Parathyroid adenoma (tissue), 2 donors: ENCODE measurements around the gene EPHA1.

Experiments
- H2AFZ ChIP-seq: fragments of 300-600 bp; sonication (generic); one replicate; pipeline ENCODE4 v1.7.0; 2017; ENCODE audit warnings: antibody characterized with exemption, mild to moderate bottlenecking
- H3K27ac ChIP-seq: fragments of 300-600 bp; sonication (generic); one replicate; pipeline ENCODE4 v1.7.0; 2017
- H3K27me3 ChIP-seq: fragments of 300-600 bp; sonication (generic); one replicate; pipeline ENCODE4 v1.7.0; 2017; ENCODE audit warnings: low read length; ENCODE audit not compliant: control insufficient read depth, insufficient read depth
- H3K36me3 ChIP-seq: fragments of 300-600 bp; sonication (generic); one replicate; pipeline ENCODE4 v1.7.0; 2017; ENCODE audit warnings: low read length; ENCODE audit not compliant: control insufficient read depth, insufficient read depth
- H3K4me1 ChIP-seq: fragments of 300-600 bp; sonication (generic); one replicate; pipeline ENCODE4 v1.7.0; 2017; ENCODE audit warnings: control low read depth
- H3K4me2 ChIP-seq: fragments of 300-600 bp; sonication (generic); one replicate; pipeline ENCODE4 v1.7.0; 2017; ENCODE audit warnings: low read length
- H3K4me3 ChIP-seq: fragments of 300-600 bp; sonication (generic); one replicate; pipeline ENCODE4 v1.7.0; 2017; ENCODE audit warnings: low read depth, low read length
- H3K79me2 ChIP-seq: fragments of 300-600 bp; sonication (generic); one replicate; pipeline ENCODE4 v1.7.0; 2017; ENCODE audit warnings: control low read depth
- H3K9ac ChIP-seq: fragments of 300-600 bp; sonication (generic); one replicate; pipeline ENCODE4 v1.7.0; 2017; ENCODE audit warnings: mild to moderate bottlenecking
- H3K9me3 ChIP-seq: fragments of 300-600 bp; sonication (generic); one replicate; pipeline ENCODE4 v1.7.0; 2017; ENCODE audit warnings: low read length; ENCODE audit not compliant: control insufficient read depth
- CTCF ChIP-seq: fragments of 300-600 bp; sonication (generic); IDR thresholded peaks from one replicate; pipeline ENCODE4 v1.7.0; 2017; ENCODE audit warnings: antibody characterized with exemption, mild to moderate bottlenecking
- donor health status: primary hyperparathyroidism.

The EPHA1 gene

GRCh38 chr7:143443153-143443552, 34.5 kb upstream of the EPHA1 start, which contains the start of gene TAS2R60:
Gene TAS2R60 (plus strand): TSS chr7:143443453. CDS start chr7:143443453, 0 bp downstream.
- H3K4me1 ChIP-seq: no peaks in the 10 kb centered on the region
- no peaks in the 10 kb centered on the region for H3K27me3 ChIP-seq
- H3K4me3 ChIP-seq: no peak within 1 kb of the TSS
- no peak within 1 kb of the TSS for H3K27ac ChIP-seq
- H3K9ac ChIP-seq: no peak within 1 kb of the TSS
- no peaks in the 10 kb centered on the region for H3K36me3 ChIP-seq
- no peaks in the 10 kb centered on the region for H3K79me2 ChIP-seq
- H2AFZ ChIP-seq: no peak within 1 kb of the TSS
- H3K4me2 ChIP-seq: no peak within 1 kb of the TSS
- no peak for TF ChIP-seq CTCF
- no peaks in the 10 kb centered on the region for H3K9me3 ChIP-seq

GRCh38 chr7:143439866-143440265, 31.2 kb upstream of the EPHA1 start:
- Histone ChIP-seq H3K27me3 (no peaks in the 10 kb centered on the region), H3K4me2 (no peak overlapping the region), H2AFZ (no peak overlapping the region), H3K4me3 (no peak overlapping the region), H3K9ac (no peak overlapping the region), H3K36me3 (no peaks in the 10 kb centered on the region), H3K9me3 (no peaks in the 10 kb centered on the region), H3K27ac (no peak overlapping the region), H3K79me2 (no peaks in the 10 kb centered on the region), H3K4me1 (peaks cover 16% of the 10 kb centered on the region)
- TF ChIP-seq CTCF: no peak

- Histone ChIP-seq H3K4me3 (no peak overlapping the region), H3K4me1 (peaks cover 23% of the 10 kb centered on the region), H3K9me3 (no peaks in the 10 kb centered on the region), H3K27me3 (no peaks in the 10 kb centered on the region), H3K36me3 (no peaks in the 10 kb centered on the region), H3K27ac (no peak overlapping the region), H2AFZ (peak overlapping the region; percentile 73), H3K4me2 (peak overlapping the region; percentile 10), H3K9ac (no peak overlapping the region), H3K79me2 (no peaks in the 10 kb centered on the region)
- TF ChIP-seq CTCF: no peak
These were observed 28.9 kb upstream of the EPHA1 start for GRCh38 chr7:143437578-143437977.

- Histone ChIP-seq H3K27me3 (no peaks in the 10 kb centered on the region), H3K27ac (no peak overlapping the region), H3K9me3 (no peaks in the 10 kb centered on the region), H3K79me2 (no peaks in the 10 kb centered on the region), H3K36me3 (no peaks in the 10 kb centered on the region), H3K4me2 (no peak overlapping the region), H3K4me3 (no peak overlapping the region), H3K9ac (no peak overlapping the region), H2AFZ (no peak overlapping the region), H3K4me1 (peaks cover 23% of the 10 kb centered on the region)
- TF ChIP-seq CTCF: no peak
These were observed 27.8 kb upstream of the EPHA1 start for GRCh38 chr7:143436325-143436946.

GRCh38 chr7:143435266-143435665, 26.6 kb upstream of the EPHA1 start:
- H3K9ac ChIP-seq: no peak overlapping the region
- no peaks in the 10 kb centered on the region for H3K36me3 ChIP-seq
- H3K4me2 ChIP-seq: no peak overlapping the region
- H3K27me3 ChIP-seq: no peaks in the 10 kb centered on the region
- H3K79me2 ChIP-seq: no peaks in the 10 kb centered on the region
- H3K27ac ChIP-seq: peak overlapping the region; percentile 8
- H2AFZ ChIP-seq: no peak overlapping the region
- H3K4me3 ChIP-seq: no peak overlapping the region
- H3K9me3 ChIP-seq: no peaks in the 10 kb centered on the region
- peaks cover 23% of the 10 kb centered on the region for H3K4me1 ChIP-seq
- no peak for TF ChIP-seq CTCF
